ENCODE results near the gene ENAH. TPM values are rescaled to one million over a fixed set of nuclear protein-coding genes. Genes with fewer than 3 reads are reported as not detected.
"Not testable (repeated sequence)": the region's sequence is repeated elsewhere in the genome, so short reads cannot be mapped to it uniquely, and the experiment has no call there.

Gene ENAH
- total and polyA plus RNA-seq, 9 of the 15 experiments (the other 6 are each of a cell fraction or from before 2014, with no cell fraction given) = 0.03 to 1.2 (median 0.15) TPM

- Histone ChIP-seq H3K4me3 (no peak overlapping the region), H4K20me1 (replicated peaks; ENCODE audit: control insufficient read depth, insufficient read depth, low read length) (no peaks in the 10 kb centered on the region), H3K27ac (ENCODE audit: extremely low read depth, low read depth, low read length) (no peak overlapping the region), H3K9me1 (ENCODE audit: control insufficient read depth, insufficient read depth, low read length) (no peaks in the 10 kb centered on the region), H3K79me2 (ENCODE audit: control insufficient read depth, insufficient read depth, low read length) (no peaks in the 10 kb centered on the region), H3K36me3 (ENCODE audit: control insufficient read depth, insufficient read depth, low read length) (no peaks in the 10 kb centered on the region), H2AFZ (ENCODE audit: low read depth, low read length) (no peak overlapping the region), H3K27me3 (ENCODE audit: control insufficient read depth in 2 of 2, insufficient read depth in 2 of 2, low read length in 2 of 2) (0 out of 5 replicates have a peak, but pooled peaks cover 0 to 2% of the 10 kb centered on the region in 2 experiments), H3K4me1 (replicated peaks in 1 of 2; ENCODE audit: control insufficient read depth in 2 of 2, insufficient read depth in 2 of 2, low read length in 2 of 2) (no peaks in the 10 kb centered on the region), H3K9me3 (replicated peaks; ENCODE audit: control insufficient read depth, insufficient read depth, low read depth, low read length) (no peaks in the 10 kb centered on the region), H3K9ac (ENCODE audit: insufficient read depth in 1 of 2, low read depth in 2 of 2, low read length in 2 of 2) (no peak overlapping the region), H3K4me2 (ENCODE audit: insufficient read depth, low read length) (no peak overlapping the region)
- no TSS peak for BruUV-seq (replicated peaks)
- no peak for ATAC-seq
- DNase-seq (ENCODE audit: extremely low read depth in 1 of 4, low spot score in 3 of 4) = no peak
- TF ChIP-seq BHLHE40 (IDR thresholded peaks at IDR 0.05; ENCODE audit: low read length) = no peak
- TF ChIP-seq ZSCAN32 (CRISPR knock-in tag; IDR thresholded peaks at IDR 0.05) = no peak
- TF ChIP-seq NCOA1 (IDR thresholded peaks at IDR 0.05; ENCODE audit: low read depth) = no peak
- no peak for TF ChIP-seq CEBPG (CRISPR knock-in tag; IDR thresholded peaks at IDR 0.05)
- TF ChIP-seq CEBPG (tag; conservative IDR thresholded peaks at IDR 0.05 in 1 of 2, IDR thresholded peaks at IDR 0.05 in 1 of 2) = no peak
- intact Hi-C loops (cut with micrococcal nuclease) (no loop called here), in situ Hi-C loops (cut with MboI) (no loop called here)
- FAIRE-seq = no peak
- ChIA-PET CTCF (ENCODE audit: low intra/inter-chr PET ratio) (no interaction called here), POLR2A (no interaction called here)
These were observed 17.3 kb downstream of the ENAH start for GRCh38 chr1:225635649-225636048.

GRCh38 chr1:225632836-225633235 lies 20.1 kb downstream of the ENAH start:
- H3K4me1 ChIP-seq (replicated peaks in 1 of 2; ENCODE audit: control insufficient read depth in 2 of 2, insufficient read depth in 2 of 2, low read length in 2 of 2); H3K9me1 ChIP-seq (ENCODE audit: control insufficient read depth, insufficient read depth, low read length); CTCF ChIA-PET (ENCODE audit: low intra/inter-chr PET ratio); intact Hi-C loops (cut with micrococcal nuclease); ATAC-seq; H3K79me2 ChIP-seq (ENCODE audit: control insufficient read depth, insufficient read depth, low read length); in situ Hi-C loops (cut with MboI); FAIRE-seq; H3K4me2 ChIP-seq (ENCODE audit: insufficient read depth, low read length); H3K4me3 ChIP-seq; H4K20me1 ChIP-seq (replicated peaks; ENCODE audit: control insufficient read depth, insufficient read depth, low read length); H3K27ac ChIP-seq (ENCODE audit: extremely low read depth, low read depth, low read length); H2AFZ ChIP-seq (ENCODE audit: low read depth, low read length); H3K9ac ChIP-seq (ENCODE audit: insufficient read depth in 1 of 2, low read depth in 2 of 2, low read length in 2 of 2); H3K36me3 ChIP-seq (ENCODE audit: control insufficient read depth, insufficient read depth, low read length); BruUV-seq (replicated peaks); H3K9me3 ChIP-seq (replicated peaks; ENCODE audit: control insufficient read depth, insufficient read depth, low read depth, low read length); H3K27me3 ChIP-seq (ENCODE audit: control insufficient read depth in 2 of 2, insufficient read depth in 2 of 2, low read length in 2 of 2); DNase-seq (ENCODE audit: extremely low read depth in 1 of 4, low spot score in 3 of 4): not testable (repeated sequence)
- WGBS (ENCODE audit: insufficient coverage, low coverage, missing lambda C conversion rate) = 1% methylated on average over 4 of the region's 4 CpGs
- TF ChIP-seq, protein P1, sequence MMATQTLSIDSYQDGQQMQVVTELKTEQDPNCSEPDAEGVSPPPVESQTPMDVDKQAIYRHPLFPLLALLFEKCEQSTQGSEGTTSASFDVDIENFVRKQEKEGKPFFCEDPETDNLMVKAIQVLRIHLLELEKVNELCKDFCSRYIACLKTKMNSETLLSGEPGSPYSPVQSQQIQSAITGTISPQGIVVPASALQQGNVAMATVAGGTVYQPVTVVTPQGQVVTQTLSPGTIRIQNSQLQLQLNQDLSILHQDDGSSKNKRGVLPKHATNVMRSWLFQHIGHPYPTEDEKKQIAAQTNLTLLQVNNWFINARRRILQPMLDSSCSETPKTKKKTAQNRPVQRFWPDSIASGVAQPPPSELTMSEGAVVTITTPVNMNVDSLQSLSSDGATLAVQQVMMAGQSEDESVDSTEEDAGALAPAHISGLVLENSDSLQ (IDR thresholded peaks at IDR 0.05) = peak; percentile 54
- POLR2A ChIA-PET = interaction anchor here (0.6 to 1.0 kb wide), 4 partner anchors 19 to 113 kb away, joined by 3 to 4 read pairs (median 4); no protein-coding TSS in a partner anchor
